NT2/D1 (cell line): ENCODE results near the gene S1PR2.

Source experiments
- DNase-seq: peaks from one replicate; pipeline ENCODE4 v3.0.0-alpha.2; 2011; ENCODE audit warnings: low read depth, low spot score
- H3K27me3 ChIP-seq: 2 replicates; pipeline ENCODE4 v1.6.0; 2011; ENCODE audit warnings: mild to moderate bottlenecking; ENCODE audit not compliant: insufficient read length, insufficient read depth
- H3K36me3 ChIP-seq: 2 replicates; pipeline ENCODE4 v1.6.1; 2011; ENCODE audit warnings: mild to moderate bottlenecking, low read length, mixed read lengths; ENCODE audit not compliant: insufficient read depth, insufficient read length
- H3K4me1 ChIP-seq: 2 replicates; pipeline ENCODE4 v1.5.1; 2011; ENCODE audit not compliant: insufficient read depth, insufficient read length
- H3K4me3 ChIP-seq: 2 replicates; pipeline ENCODE4 v1.5.1; 2011; ENCODE audit warnings: low read depth; ENCODE audit not compliant: insufficient read length
- H3K9ac ChIP-seq: 2 replicates; pipeline ENCODE4 v1.6.0; 2011; ENCODE audit warnings: low read depth; ENCODE audit not compliant: insufficient read length
- H3K9me3 ChIP-seq: 2 replicates; pipeline ENCODE4 v1.5.1; 2011; ENCODE audit warnings: mild to moderate bottlenecking, low read length; ENCODE audit not compliant: insufficient read depth
- SUZ12 ChIP-seq: IDR thresholded peaks from 2 replicates; pipeline ENCODE4 v1.6.1; 2011; ENCODE audit not compliant: insufficient read length, insufficient read depth; ENCODE audit errors: extremely low read depth
- YY1 ChIP-seq: IDR thresholded peaks from 2 replicates; pipeline ENCODE4 v1.6.1; 2011; ENCODE audit not compliant: insufficient read length, insufficient read depth
- ZNF274 ChIP-seq: IDR thresholded peaks from 2 replicates; pipeline ENCODE4 v1.6.1; 2011; ENCODE audit warnings: mild to moderate bottlenecking, low read depth, low read length

The S1PR2 gene

DNA sequence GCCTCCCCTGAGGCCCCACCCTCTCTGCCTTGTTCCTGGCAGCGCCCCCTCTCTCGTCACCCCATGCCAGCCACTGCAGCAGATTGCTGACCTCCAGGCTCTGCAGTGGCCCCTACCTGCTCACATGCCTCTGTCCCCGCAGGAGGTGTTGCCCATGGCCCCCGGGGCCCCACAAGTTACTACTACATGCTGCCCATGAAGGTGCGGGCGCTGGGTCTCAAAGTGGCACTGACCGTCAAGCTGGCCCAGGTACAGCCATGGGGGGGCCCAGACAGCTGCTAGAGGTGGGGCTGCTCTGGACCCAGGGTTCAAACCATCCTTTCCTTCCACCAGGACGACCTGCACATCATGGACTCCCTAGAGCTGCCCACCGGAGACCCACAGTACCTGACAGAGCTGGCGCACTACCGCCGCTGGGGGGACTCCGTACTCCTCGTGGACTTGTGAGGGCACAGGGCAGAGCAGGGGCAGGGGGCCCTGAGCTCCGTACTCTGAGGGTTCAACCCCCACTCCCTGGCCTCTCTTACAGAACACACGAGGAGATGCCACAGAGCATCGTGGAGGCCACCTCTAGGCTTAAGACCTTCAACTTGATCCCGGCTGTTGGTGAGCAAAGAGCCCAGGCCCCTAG, 27.1 kb upstream of the S1PR2 start:
- no peaks in the 10 kb centered on the region; the same call in 1 of the 2 replicates for H3K9me3 ChIP-seq
- no peaks in the 10 kb centered on the region for H3K27me3 ChIP-seq
- peaks cover 65% of the 10 kb centered on the region for H3K36me3 ChIP-seq
- H3K4me3 ChIP-seq, result no peak overlapping the region
- no peak overlapping the region for H3K9ac ChIP-seq
- TF ChIP-seq ZNF274, result no peak
- no peak for TF ChIP-seq YY1
- TF ChIP-seq SUZ12, result no peak
- peaks cover 9% of the 10 kb centered on the region for H3K4me1 ChIP-seq
- no peak for DNase-seq

- peaks cover 9% of the 10 kb centered on the region for H3K4me1 ChIP-seq
- no peak for DNase-seq
- H3K27me3 ChIP-seq, result no peaks in the 10 kb centered on the region
- peaks cover 65% of the 10 kb centered on the region for H3K36me3 ChIP-seq
- TF ChIP-seq YY1 (no peak), ZNF274 (no peak), SUZ12 (no peak)
- no peak overlapping the region for H3K4me3 ChIP-seq
- no peak overlapping the region for H3K9ac ChIP-seq
- H3K9me3 ChIP-seq, result no peaks in the 10 kb centered on the region; the same call in 1 of the 2 replicates
Measured at GRCh38 chr19:10256970-10257615, 26.0 kb upstream of the S1PR2 start.

GRCh38 chr19:10256551-10256950, 25.4 kb upstream of the S1PR2 start:
- peaks cover 9% of the 10 kb centered on the region for H3K4me1 ChIP-seq

DNA sequence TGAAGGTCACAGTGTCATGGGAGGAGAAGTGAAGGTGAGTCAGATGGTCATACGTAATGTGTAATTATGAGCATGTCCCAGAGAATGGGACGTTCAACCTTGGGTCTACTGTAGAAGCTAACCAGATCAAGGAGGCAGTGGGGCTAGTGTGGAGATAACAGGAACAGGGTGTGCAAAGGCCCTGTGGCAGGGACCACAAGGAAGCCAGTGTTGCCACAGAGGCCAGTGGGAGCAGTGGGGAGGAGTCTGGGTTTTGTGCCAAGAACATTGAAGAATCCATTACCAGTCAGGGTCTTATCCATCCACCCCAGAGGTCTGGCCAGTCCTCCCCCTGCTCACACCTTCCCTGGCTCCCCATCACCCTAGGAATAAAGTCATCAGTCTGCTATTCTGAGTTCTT, 24.2 kb upstream of the S1PR2 start:
- H3K4me3 ChIP-seq, result no peak overlapping the region
- no peak overlapping the region for H3K9ac ChIP-seq
- no peak for TF ChIP-seq YY1
- TF ChIP-seq ZNF274, result no peak
- no peak for TF ChIP-seq SUZ12
- no peaks in the 10 kb centered on the region; the same call in 1 of the 2 replicates for H3K9me3 ChIP-seq
- DNase-seq, result no peak
- H3K27me3 ChIP-seq, result no peaks in the 10 kb centered on the region
- H3K4me1 ChIP-seq, result peaks cover 8% of the 10 kb centered on the region
- H3K36me3 ChIP-seq, result peaks cover 65% of the 10 kb centered on the region

More at GRCh38 chr19:10256551-10256950, 25.4 kb upstream of the S1PR2 start:
- no peak overlapping the region for H3K9ac ChIP-seq
- H3K27me3 ChIP-seq, result no peaks in the 10 kb centered on the region
- no peaks in the 10 kb centered on the region; the same call in 1 of the 2 replicates for H3K9me3 ChIP-seq
- H3K36me3 ChIP-seq, result peaks cover 65% of the 10 kb centered on the region
- no peak for TF ChIP-seq ZNF274
- no peak for TF ChIP-seq SUZ12
- TF ChIP-seq YY1, result no peak
- H3K4me3 ChIP-seq, result no peak overlapping the region
- DNase-seq, result no peak

DNA sequence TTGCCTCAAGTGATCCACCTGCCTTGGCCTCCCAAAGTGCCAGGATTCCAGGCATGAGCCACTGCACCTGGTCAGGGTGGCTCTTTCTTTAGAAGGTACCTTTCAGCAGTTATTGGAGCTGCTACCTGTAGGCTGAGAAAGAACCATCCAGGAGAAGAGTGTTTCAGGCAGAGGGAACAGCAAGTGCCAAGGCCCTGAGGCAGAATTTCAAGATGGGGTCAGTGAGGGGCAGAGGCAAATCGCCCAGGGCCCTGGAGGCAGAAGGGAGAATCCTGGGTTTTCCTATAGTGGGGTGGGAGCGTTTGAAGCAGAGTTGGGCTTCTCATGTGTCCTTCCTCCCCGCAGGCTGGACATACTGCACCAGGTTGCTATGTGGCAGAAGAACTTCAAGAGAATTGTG, 23.1 kb upstream of the S1PR2 start:
- Histone ChIP-seq H3K4me1 (peaks cover 4% of the 10 kb centered on the region), H3K36me3 (peaks cover 55% of the 10 kb centered on the region), H3K4me3 (no peak overlapping the region), H3K9me3 (no peaks in the 10 kb centered on the region; the same call in 1 of the 2 replicates), H3K9ac (no peak overlapping the region), H3K27me3 (no peaks in the 10 kb centered on the region)
- no peak for TF ChIP-seq ZNF274
- TF ChIP-seq SUZ12, result no peak
- TF ChIP-seq YY1, result no peak
- DNase-seq, result no peak

DNA sequence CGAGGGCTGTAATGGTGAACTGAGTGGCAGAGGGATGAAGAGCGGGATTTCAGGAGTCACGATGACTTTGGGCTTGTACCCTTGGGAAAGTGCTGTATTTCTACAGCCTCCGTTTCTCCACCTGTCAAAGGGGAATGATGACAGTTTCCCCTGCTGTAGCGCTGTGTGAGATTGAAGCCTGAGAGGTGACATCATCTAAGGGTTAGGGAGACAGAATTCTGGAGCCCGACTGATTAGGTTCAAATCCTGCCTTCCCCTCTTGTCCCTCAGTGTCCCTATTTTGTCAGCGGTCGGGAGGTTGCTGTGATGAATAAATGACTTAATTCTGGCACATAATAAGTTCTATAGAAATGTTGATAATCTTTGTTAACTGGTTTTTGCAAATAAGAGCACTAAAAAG, 21.6 kb upstream of the S1PR2 start:
- no peaks in the 10 kb centered on the region for H3K4me1 ChIP-seq
- peak overlapping the region; percentile 98 for H3K9ac ChIP-seq
- H3K36me3 ChIP-seq, result peaks cover 41% of the 10 kb centered on the region
- no peak for DNase-seq
- no peaks in the 10 kb centered on the region for H3K27me3 ChIP-seq
- TF ChIP-seq SUZ12 (no peak), YY1 (no peak), ZNF274 (no peak)
- H3K4me3 ChIP-seq, result peak overlapping the region; percentile 99
- no peaks in the 10 kb centered on the region for H3K9me3 ChIP-seq

DNA sequence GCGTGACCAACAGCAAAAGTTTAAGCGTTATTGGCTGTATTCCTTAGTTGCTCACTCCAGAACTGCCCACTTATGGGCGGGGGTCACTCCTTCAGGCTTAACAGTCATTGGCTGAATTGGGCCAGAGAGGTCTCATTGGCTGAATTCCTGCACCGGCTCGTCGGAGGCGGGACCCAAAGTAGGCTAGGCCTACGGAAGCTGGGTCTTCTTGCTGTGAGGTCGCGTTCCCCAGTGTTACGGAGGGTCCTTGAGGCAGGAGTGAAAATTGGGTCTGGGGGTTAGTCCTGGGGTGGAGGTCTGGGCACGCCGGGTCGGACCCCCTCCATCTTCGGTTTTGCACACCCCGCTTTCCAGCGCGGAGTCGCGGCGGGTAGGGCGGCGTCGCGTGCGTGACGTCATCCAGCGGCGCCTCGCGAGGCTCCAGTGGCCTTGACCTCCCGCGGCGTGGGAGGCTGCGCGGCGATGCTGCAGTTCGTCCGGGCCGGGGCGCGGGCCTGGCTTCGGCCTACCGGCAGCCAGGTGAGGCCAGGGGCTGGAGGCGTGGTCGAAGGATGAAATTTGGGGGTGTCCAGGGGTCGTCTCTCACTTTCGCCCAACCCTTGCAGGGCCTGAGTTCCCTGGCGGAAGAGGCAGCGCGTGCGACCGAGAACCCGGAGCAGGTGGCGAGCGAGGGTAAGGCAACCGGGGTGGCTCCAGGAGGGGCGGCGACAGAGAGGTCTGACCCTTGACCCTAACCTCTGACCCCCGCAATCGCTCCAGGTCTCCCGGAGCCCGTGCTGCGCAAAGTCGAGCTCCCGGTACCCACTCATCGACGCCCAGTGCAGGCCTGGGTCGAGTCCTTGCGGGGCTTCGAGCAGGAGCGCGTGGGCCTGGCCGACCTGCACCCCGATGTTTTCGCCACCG, 20.9 kb upstream of the S1PR2 start, which contains the start of gene MRPL4:
MRPL4 (plus strand) TSS at position 423 of the 903 bp plus-strand sequence; CDS start at position 463, 40 bp downstream.
- Histone ChIP-seq H3K4me3 (peak within 1 kb of the TSS; percentile 99), H3K27me3 (no peaks in the 10 kb centered on the region), H3K4me1 (no peaks in the 10 kb centered on the region), H3K9me3 (no peaks in the 10 kb centered on the region), H3K36me3 (peaks cover 34% of the 10 kb centered on the region), H3K9ac (peak within 1 kb of the TSS; percentile 98)
- no peak for TF ChIP-seq ZNF274
- no peak for TF ChIP-seq YY1
- no peak for TF ChIP-seq SUZ12
- DNase-seq, result peak; percentile 97
